ENCODE results near the gene CDC42EP1.
A peak's percentile ranks its signal among the peaks of the same experiment; 100 is the strongest.

- TF ChIP-seq CTCF (IDR thresholded peaks at IDR 0.05) = peak in 2 of 6 experiments; percentile 16 to 19
- peak in 1 of 2 donors; percentile 30 for TF ChIP-seq POLR2A (IDR thresholded peaks at IDR 0.05)
Measured at GRCh38 chr22:37569009-37569920, 9.0 kb downstream of the CDC42EP1 start.

Data from Peyer's patch (tissue), 4 donors.